HG03571 (cell line): Measurements from ENCODE around the gene PTPRG.

Experiments used
- ATAC-seq: cut with Tn5 transposase; IDR thresholded peaks from one replicate; pipeline ENCODE4 v1.9.1; 2021; ENCODE audit not compliant: unreplicated experiment

PTPRG gene

DNA sequence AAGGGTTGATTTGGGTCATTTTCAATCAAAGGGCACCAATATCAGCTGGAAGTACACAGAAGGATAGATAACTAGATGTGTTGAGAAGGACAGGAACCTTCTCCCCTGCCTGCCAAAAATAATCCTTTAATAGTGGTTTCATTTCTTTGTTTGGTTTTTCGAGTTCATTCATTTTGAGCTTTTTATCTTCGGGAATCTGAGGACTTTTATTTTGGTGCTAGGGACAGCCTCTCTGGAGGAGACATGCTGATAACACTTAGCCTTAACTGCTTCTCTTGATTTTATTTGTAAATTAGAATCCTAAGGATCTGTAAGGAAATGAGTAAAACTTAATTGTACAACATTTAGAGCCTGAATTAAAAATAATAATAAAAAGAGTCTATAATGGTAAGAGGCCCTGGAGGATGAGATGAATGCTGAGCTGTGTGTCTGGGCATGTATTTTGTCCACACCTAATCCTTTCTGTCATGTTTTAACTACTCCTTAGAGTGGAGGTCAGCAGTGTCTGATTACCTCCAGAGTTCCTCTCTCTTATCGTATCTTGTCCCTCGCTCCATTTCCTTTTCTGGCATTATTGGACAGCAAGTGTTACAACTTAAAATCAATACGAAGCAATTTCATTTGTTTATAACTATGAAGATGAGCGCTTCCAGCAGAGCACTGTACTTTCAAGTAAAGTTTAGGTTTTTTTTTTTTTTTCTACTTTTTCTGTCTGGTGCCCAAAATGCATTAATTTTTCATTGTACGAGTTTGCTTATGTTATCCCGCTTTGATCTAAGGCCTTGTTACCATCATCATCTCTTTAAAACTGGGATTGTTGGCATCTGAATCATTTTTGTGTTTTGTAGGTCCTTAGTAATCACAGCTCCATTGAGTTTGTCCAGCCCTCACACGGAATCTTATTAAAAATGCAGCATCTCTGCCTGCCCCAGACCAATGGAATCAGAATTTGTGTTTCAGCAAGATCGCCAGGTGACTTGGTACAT lies 22.8 kb downstream of the PTPRG start:
- ATAC-seq = no peak

- no peak for ATAC-seq
These were observed 28.5 kb downstream of the PTPRG start for GRCh38 chr3:61589856-61590255.

DNA sequence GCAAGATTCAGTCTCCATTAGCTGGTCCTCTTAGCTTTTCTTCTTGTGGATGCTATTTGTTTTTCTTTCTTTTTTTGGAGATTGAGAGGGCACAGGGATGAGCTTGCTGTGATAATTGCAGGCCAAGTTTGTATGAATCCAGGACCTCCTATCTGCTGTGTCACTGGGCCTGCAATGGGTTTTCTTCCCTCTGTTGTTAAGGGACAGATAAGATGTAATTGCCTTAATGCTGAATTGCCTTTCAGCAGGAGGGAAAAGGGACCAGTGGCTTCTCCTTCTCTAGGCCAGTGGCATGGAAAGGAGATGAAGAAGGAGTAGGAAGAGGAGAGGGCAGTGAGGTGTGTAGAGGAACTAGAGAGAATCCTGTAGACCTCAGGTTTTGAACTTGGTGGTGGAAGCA lies 29.9 kb downstream of the PTPRG start:
- ATAC-seq = no peak

DNA sequence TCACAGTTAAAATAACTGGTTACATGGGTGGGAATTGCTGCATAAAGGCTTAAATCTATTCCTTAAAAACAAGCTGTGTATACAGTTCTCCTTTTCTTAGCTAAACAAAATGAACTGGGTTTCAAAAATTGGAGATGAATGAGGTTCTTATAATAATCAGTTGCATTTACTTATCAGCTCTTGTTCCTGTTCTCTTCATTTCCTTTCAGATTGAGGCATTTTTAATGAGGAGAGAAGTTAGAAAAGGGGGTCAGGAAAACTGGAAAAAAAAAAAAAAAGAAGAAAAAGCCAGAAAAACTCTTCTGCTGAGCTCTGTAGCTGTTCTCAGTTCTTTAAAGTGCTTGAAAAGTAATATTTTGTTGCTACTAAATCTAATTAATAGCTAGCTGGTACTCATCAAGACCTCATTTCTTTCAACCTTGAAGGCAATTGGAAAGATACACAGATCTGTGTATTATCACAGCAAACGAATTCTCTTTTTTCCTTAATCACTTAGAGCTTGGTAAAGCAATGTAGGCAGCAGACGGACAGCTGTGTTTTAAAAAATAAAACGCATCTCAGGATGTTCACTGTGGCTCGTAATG lies 32.2 kb downstream of the PTPRG start:
- no peak for ATAC-seq

DNA sequence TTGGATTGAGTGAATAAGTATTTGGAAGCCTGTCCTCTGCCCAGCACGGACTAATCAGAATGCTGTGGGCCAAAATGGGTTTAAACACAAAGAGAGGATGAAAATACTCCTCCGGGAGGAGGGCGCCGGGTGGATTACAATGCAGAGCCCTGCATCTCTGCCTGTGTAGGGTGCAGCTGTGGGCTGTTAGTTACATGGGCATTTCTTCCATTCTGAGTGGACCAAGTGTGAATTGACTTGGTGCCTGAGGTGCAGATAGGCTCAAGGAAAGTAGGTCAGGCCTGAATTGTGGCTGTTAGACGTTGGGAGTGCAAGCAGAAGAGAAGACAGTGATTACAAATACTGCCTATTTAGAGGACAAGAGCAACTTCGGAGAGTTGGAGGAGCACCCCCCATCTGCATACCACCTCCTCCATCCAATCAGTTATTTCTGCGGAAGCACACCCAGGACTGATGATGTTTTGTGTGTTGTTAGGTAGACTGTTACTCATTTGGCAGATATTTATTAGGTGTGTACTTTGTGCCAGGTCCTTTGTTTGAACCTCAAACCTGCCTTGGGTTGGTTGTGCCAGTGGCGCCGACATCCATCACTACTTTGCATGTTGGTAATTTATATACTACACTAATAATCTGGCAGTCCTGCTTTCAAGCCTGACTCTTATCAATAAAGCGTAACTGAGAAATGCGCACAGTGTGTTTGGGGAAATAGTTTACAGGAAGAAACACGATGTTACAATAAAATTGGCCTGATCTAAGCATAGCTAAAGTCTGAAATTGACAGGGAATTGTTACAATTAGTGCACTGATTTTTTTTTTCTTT lies 33.0 kb downstream of the PTPRG start:
- no peak for ATAC-seq

DNA sequence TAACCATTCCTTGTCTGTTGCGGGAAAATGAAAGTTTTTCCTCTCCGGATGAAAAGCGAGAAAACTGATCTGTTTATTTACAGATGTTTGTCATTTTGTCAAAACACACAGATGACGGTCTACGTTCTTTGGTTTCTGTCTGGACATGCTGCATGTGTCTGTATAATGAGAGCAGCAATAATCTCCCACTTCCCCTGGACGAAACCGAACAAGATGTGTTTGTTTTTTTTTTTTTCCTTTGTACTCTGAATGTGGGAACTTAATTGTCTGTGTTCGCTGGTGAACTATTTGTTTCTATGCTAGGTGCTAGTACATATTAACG lies 33.6 kb downstream of the PTPRG start:
- ATAC-seq = no peak

- no peak for ATAC-seq
These were observed 33.9 kb downstream of the PTPRG start for GRCh38 chr3:61595288-61595687.

GRCh38 chr3:61595826-61596225 lies 34.5 kb downstream of the PTPRG start:
- no peak for ATAC-seq

- no peak for ATAC-seq
These were observed 36.5 kb downstream of the PTPRG start for GRCh38 chr3:61597906-61598305.

DNA sequence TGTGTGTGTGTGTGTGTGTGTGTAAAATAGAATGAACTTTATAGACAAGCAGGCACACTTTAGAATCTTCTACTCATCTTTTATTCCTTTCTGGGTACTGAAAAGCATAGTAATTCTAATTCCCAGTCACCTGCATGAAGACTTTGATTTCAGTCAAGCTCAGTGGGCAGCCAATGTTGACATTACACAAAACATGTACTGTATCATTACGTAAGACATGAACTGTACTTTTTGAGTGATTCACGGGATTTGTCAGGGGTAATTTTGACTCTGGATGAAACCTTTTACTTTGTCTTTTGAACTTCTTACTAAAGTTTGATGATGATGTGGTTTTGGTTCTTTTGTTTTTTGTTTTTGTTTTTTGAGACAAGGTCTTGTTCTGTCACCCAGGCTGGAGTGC lies 38.8 kb downstream of the PTPRG start:
- no peak for ATAC-seq

DNA sequence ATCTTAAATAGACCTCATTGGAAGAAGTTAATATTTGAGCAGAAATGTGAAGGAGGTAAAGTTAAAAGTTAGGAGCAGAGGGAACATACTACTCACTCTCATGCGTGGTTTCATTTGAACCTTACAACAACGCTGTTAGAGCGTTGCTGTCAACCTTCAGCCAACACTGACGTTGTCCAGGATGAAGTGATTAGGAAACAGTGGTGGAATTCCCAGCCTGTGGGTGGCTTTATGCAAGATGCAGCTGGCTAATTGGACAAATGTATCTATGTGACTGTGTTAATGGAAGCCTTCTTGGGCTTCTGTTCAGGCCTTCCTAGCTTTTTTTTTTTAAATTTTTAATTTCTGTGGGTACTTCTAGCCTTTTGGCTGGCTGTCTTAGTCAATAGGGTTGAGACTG lies 40.5 kb downstream of the PTPRG start:
- ATAC-seq = no peak

DNA sequence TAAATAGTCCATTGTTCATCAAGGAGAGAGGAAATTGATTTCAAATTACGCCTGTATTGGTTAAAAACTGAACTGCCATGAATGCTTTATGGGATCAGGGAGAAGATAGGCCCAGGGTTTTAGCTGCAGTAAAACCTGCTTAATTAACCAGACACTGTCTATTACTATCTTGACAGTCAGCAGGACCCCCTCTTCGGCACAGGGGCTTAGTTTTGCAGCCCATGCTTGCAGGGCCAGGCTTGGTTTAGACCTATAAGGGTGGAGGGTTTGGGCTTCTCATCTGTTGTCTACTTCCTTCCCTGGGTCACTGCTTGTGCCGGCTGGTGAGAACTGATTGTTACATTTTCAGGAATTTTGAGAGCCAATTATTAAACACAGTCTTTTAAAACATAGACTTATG lies 41.1 kb downstream of the PTPRG start:
- no peak for ATAC-seq

DNA sequence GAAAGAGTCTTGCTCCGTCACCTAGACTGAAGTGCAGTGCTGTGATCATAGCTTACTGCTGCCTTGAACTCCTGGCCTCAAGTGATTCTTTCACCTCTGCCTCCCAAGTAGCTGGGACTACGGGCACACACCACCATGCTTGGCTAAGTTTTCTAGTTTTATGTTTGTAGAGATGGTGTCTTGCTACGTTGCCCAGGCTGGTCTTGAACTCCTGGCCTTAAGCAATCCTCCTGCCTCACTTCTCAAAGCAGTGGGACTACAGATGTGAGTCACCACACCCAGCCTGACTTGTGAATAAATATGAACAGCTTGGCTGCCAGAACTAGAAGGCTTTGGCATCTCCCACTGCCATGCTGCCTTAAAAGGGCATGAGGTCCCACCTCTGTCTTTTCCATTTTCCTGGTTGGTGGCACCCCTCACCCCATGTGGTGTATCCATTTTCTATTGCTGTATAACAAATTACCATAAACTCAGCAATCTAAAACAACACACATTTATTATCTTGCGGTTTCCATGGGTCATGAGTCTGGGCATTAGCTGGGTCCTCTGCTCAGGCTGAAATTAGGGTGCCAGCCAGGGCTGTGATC lies 44.3 kb downstream of the PTPRG start:
- ATAC-seq = no peak

DNA sequence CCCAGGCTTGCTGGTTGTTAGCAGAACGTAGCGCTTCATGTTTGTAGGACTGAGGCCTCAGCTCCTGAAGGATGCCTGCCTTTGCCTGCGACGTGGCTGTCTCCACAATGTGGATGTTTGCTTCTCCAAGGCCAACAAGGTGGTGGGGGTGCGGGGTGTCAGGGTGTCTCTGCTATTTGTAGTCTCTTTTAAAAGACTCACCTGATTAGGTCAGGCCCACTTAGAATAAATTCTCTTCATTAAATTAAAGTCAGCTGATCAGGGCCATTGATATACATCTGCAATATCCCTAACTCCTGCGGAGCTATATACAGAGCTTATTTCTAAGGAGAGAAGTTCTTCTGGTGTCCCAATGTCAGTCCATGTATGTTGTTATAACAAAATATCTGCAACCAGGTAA lies 44.8 kb downstream of the PTPRG start:
- no peak for ATAC-seq

DNA sequence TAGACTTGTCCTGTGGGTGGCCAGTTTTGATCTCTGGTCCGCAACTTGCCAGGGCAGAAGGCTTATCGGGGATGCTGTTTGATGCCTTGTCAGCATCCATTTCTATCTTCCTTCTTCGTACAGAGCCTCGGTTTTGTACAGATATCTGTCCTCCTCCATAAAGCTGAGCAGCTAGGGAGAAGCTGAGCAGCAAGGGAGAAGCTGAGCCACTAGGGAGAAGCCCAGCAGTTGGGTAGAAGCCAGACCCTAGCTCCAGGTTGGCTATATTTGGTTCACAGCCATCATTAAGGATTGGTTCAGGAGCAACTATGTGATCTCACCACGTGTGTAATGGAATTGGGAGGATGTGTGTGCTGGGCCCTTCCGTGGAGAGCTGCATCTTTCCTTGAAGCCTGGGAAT lies 46.7 kb downstream of the PTPRG start:
- no peak for ATAC-seq

- no peak for ATAC-seq
These were observed 47.3 kb downstream of the PTPRG start for GRCh38 chr3:61608711-61609110.

DNA sequence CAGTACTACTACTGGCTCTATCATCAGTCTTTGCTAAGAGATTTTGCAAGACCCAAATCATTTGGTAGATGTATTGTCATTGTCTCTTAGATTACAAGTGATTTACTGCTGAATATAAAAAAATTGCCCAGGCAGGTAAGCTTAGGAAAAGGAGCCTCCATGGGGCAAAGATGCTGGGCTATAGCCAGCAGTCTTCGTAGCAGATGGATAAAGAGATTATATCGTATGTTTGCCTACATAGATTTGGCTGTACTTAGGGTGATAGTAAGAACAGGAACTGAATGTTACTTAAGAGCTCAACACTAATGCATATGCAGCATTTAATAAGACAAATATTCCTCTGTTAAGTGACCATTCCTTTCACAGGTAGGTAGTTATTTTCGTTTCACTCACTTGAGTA lies 48.9 kb downstream of the PTPRG start:
- ATAC-seq = no peak

DNA sequence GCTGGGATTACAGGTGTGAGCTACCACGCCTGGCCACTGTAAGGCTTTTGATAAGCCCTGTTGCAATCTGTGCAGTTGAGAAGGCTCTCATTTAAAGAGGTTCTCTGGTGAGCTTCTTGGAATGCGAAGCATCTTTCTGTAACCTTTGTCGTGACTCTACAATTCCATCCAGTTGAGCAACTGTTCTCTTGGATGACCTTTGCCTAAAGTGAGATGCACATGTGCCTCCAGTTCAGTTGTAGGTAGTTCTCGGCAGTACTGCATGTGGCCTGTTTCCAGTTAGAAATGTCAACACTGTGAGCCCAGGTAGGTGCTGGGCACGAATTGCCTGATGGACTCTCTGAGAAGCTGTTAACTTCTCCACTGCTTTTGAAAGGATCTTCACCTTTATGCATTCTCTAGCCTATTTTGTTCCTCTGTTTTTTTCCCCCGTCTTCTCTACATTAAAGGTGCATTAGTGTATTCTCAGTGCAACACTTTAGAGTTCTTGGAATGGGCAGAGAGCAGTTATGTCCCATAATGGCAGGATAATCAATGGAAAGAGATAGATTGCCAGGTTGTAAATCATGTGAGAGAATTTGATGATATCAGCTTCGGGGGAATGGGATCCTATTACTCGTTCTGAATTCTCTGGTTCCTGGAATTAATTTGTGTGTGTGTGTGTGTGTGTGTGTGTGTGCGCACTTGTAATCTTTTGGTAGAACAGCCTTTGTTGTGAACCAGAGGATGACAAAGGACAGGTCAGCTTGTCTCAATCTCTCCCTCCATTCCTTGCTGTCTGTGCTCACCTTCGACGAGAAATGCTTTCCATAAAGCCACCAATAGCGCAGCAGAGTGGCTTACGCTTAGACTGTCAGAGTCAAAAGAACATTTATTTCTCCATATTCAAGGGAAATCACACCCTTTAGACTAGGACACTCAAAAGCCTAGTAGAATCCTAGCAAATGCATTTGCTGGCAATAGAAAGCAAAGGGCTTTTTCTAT lies 51.1 kb downstream of the PTPRG start:
- ATAC-seq = no peak

DNA sequence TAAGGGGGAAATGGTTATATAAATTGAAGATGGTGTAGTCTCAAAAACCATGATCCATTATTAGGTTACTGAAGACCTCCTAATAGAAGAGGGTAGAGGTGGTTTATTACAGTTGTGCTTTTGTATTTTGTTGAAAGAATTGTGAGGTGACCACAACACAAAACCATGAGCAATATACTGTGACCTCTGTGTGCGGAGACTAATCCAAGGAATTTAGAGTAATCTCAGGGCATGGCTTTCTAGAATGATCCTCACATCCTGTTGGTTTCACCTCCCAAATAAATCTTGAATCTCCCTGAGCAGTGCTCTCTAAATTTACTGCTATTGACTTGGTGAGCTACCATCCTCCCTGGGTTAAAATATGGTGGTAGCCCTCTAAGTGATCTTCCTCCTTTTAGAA lies 52.3 kb downstream of the PTPRG start:
- no peak for ATAC-seq

- no peak for ATAC-seq
These were observed 54.3 kb downstream of the PTPRG start for GRCh38 chr3:61615643-61616042.
